ENCODE results near the gene PDCD1. TPM values are rescaled to one million over a fixed set of nuclear protein-coding genes. Genes with fewer than 3 reads are reported as not detected.

PDCD1 gene
- total and polyA plus RNA-seq, 7 donors = 0.14 to 3.2 (median 0.67) TPM; not detected in 3

GRCh38 chr2:241855888-241856422 lies 2.7 kb downstream of the PDCD1 start:
- intact Hi-C loops (cut with DNase I) = no loop called here
- no peak overlapping the region for H3K27ac ChIP-seq
- H3K27me3 ChIP-seq = peaks cover 0 to 17% (median 0%) of the 10 kb centered on the region in 3 donors
- peak; percentile 58 for DNase-seq
- no peaks in the 10 kb centered on the region for H3K36me3 ChIP-seq
- H3K4me1 ChIP-seq = peaks cover 0 to 20% (median 12%) of the 10 kb centered on the region in 4 donors
- H3K4me3 ChIP-seq = no peak overlapping the region
- 80 to 83% methylated on average over 20 of the region's 20 CpGs for WGBS, 2 donors
- no peak for TF ChIP-seq EP300 (IDR thresholded peaks at IDR 0.05)
- TF ChIP-seq CTCF (IDR thresholded peaks at IDR 0.05) = no peak
- TF ChIP-seq POLR2A (IDR thresholded peaks at IDR 0.05) = no peak
- TF ChIP-seq POLR2AphosphoS5 (IDR thresholded peaks at IDR 0.05) = no peak
- H3K9me3 ChIP-seq = no peaks in the 10 kb centered on the region

- TF ChIP-seq POLR2AphosphoS5 (IDR thresholded peaks at IDR 0.05) (no peak), EP300 (IDR thresholded peaks at IDR 0.05) (no peak), POLR2A (IDR thresholded peaks at IDR 0.05) (no peak), CTCF (IDR thresholded peaks at IDR 0.05) (no peak)
- 82 to 85% methylated on average over 18 of the region's 18 CpGs for WGBS, 2 donors
- Histone ChIP-seq H3K36me3 (no peaks in the 10 kb centered on the region), H3K9me3 (no peaks in the 10 kb centered on the region), H3K4me1 (peaks cover 0 to 16% (median 11%) of the 10 kb centered on the region in 4 donors), H3K27me3 (peaks cover 0 to 16% (median 0%) of the 10 kb centered on the region in 3 donors), H3K4me3 (no peak overlapping the region), H3K27ac (no peak overlapping the region)
- intact Hi-C loops (cut with DNase I) = no loop called here
- DNase-seq = peak; percentile 65
Observed at GRCh38 chr2:241855245-241855887, 3.3 kb downstream of the PDCD1 start.

GRCh38 chr2:241854342-241855244 lies 4.1 kb downstream of the PDCD1 start:
- 65 to 74% methylated on average over 21 of the region's 21 CpGs for WGBS, 2 donors
- peak; percentile 58 for DNase-seq
- Histone ChIP-seq H3K4me3 (no peak overlapping the region), H3K27ac (no peak overlapping the region), H3K9me3 (no peaks in the 10 kb centered on the region), H3K4me1 (peaks cover 0 to 8% (median 8%) of the 10 kb centered on the region in 4 donors), H3K36me3 (no peaks in the 10 kb centered on the region), H3K27me3 (peaks cover 0 to 8% (median 0%) of the 10 kb centered on the region in 3 donors)
- no peak for TF ChIP-seq POLR2AphosphoS5 (IDR thresholded peaks at IDR 0.05)
- TF ChIP-seq POLR2A (IDR thresholded peaks at IDR 0.05) = no peak
- no peak for TF ChIP-seq EP300 (IDR thresholded peaks at IDR 0.05)
- no peak for TF ChIP-seq CTCF (IDR thresholded peaks at IDR 0.05)
- intact Hi-C loops (cut with DNase I) = no loop called here

- no peaks in the 10 kb centered on the region for H3K9me3 ChIP-seq
- DNase-seq = peak; percentile 58
- no peak overlapping the region for H3K27ac ChIP-seq
- H3K4me1 ChIP-seq = peaks cover 0 to under 1% (median 0%) of the 10 kb centered on the region in 4 donors
- H3K36me3 ChIP-seq = no peaks in the 10 kb centered on the region
- intact Hi-C loops (cut with DNase I) = no loop called here
- no peak overlapping the region for H3K4me3 ChIP-seq
- WGBS, 2 donors = 83 to 84% methylated on average over 27 of the region's 27 CpGs
- TF ChIP-seq POLR2AphosphoS5 (IDR thresholded peaks at IDR 0.05) (no peak), CTCF (IDR thresholded peaks at IDR 0.05) (no peak), POLR2A (IDR thresholded peaks at IDR 0.05) (no peak), EP300 (IDR thresholded peaks at IDR 0.05) (no peak)
- H3K27me3 ChIP-seq = peaks cover 0 to under 1% (median 0%) of the 10 kb centered on the region in 3 donors
Observed at GRCh38 chr2:241853651-241854341, 4.9 kb downstream of the PDCD1 start.

All from sigmoid colon (tissue), 7 donors.